SH-SY5Y (cell line): ENCODE data around the gene THEMIS2.

Source experiments
- GATA2 ChIP-seq: IDR thresholded peaks from 2 replicates; pipeline ENCODE4 v1.6.1; 2011; ENCODE audit warnings: mild to moderate bottlenecking, low read depth, low read length
- GATA3 ChIP-seq: IDR thresholded peaks from 2 replicates; pipeline ENCODE4 v1.6.1; 2011; ENCODE audit warnings: low read depth, mild to moderate bottlenecking, low read length, moderate library complexity

DNA sequence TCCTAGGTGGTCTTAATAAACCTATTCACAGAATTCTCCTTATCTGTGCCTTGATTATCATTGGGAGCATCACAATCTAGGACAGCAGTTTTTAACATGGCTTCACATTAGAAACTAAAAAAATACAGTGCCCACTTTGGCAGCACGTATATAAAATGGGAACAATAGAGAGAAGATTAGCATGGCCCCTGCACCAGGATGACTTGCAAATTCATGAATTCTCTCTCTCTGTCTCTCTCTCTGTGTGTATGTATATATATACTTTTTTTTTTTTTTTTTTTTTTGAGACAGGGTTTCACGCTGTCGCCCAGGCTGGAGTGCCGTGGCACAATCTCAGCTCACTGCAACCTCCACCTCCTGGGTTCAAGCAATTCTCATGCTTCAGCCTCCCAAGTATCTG is 47.9 kb upstream of the THEMIS2 start:
- TF ChIP-seq GATA3, result no peak
- TF ChIP-seq GATA2, result no peak
